Choroid plexus epithelial cell (primary cell): Measurements from ENCODE around the gene CRPPA.

Experiments used
- DNase-seq: peaks from one replicate; pipeline ENCODE4 v3.0.0-alpha.2; 2010; ENCODE audit warnings: low read depth
- H3K4me3 ChIP-seq: 2 replicates; pipeline ENCODE4 v1.5.1; 2011; ENCODE audit warnings: low read depth, mild to moderate bottlenecking, control low read depth, low read length, moderate library complexity
- TF ChIP-seq, protein P1 (sequence below): conservative IDR thresholded peaks from 2 replicates; pipeline ENCODE4 v1.5.1; 2011; ENCODE audit warnings: low read depth, mild to moderate bottlenecking, control low read depth, inconsistent platforms, low read length, moderate library complexity

The CRPPA gene

DNA sequence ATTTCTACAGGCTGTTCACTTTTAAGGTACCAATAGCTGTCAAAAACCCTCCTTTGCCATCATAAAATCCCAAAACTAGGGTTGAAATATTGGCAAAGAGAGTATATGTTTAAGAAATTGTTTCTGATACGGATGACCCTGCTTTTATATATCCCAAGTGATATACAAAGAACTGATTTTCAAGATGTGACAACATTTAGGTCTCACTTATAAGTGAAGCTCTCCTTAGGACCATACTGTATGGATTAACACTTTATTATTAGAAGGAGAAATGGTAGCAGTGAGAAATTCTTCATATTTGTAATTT lies 11.0 kb upstream of the CRPPA start:
- no peak for DNase-seq
- TF ChIP-seq, protein P1, sequence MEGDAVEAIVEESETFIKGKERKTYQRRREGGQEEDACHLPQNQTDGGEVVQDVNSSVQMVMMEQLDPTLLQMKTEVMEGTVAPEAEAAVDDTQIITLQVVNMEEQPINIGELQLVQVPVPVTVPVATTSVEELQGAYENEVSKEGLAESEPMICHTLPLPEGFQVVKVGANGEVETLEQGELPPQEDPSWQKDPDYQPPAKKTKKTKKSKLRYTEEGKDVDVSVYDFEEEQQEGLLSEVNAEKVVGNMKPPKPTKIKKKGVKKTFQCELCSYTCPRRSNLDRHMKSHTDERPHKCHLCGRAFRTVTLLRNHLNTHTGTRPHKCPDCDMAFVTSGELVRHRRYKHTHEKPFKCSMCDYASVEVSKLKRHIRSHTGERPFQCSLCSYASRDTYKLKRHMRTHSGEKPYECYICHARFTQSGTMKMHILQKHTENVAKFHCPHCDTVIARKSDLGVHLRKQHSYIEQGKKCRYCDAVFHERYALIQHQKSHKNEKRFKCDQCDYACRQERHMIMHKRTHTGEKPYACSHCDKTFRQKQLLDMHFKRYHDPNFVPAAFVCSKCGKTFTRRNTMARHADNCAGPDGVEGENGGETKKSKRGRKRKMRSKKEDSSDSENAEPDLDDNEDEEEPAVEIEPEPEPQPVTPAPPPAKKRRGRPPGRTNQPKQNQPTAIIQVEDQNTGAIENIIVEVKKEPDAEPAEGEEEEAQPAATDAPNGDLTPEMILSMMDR: no peak
- no peak overlapping the region for H3K4me3 ChIP-seq

DNA sequence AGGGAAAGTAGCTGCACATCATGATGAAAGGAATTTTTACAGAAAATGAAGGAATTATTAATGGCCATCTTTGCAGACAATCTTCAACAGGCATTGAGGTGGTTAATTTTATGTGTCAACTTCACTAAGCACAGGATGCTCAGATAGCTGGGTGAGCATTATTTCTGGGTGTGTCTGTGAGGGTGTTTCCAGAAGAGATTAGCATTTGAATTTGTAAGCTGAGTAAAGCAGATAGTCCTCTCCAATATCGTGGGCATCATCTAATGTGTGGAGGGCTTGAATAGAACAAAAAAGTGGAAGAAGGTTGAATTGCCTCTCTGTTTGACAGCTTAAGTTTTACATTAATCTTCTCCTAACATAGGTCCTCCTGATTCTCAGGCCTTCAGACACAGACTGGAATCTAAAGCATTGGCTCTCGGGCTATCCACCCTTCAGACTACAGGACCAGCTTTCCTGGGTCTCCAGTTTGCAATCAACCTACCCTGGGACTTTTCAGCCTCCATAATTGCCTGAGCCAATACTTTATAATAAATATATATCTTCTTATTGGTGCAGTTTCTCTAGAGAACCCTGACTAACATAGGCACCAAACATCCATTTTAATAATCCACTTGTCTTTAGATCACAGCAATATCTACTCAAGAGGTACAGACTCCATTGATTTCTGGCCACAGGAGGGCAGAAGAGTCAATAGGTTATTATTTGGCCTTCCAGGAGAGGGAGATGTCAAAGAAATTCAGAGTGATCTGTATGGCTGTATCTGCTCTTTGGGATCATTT lies 10.5 kb upstream of the CRPPA start:
- TF ChIP-seq, protein P1: peak; percentile 28

DNA sequence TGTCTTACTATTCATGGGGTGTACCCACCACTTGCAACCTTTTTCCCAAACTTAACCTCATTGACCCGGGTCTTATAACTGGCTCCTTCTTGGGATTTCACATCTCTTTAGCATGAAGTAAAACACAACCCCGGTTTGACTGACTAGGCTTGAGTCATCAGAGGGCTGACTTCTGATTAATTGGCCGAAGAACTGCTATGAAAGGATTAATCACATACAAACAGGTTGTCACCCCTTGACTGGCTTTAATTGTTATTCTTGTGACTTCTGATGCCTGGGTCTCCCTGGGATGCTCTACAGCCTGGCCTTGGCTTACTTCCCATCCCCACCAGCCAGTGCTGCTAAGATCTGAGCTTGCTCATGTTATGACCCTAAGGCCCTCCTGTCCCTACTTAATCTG lies 8.8 kb upstream of the CRPPA start:
- DNase-seq: no peak
- TF ChIP-seq, protein P1: no peak
- no peak overlapping the region for H3K4me3 ChIP-seq

More for the DNA sequence above, 10.5 kb upstream of the CRPPA start:
- H3K4me3 ChIP-seq: no peak overlapping the region
- peak; percentile 27 for DNase-seq

DNA sequence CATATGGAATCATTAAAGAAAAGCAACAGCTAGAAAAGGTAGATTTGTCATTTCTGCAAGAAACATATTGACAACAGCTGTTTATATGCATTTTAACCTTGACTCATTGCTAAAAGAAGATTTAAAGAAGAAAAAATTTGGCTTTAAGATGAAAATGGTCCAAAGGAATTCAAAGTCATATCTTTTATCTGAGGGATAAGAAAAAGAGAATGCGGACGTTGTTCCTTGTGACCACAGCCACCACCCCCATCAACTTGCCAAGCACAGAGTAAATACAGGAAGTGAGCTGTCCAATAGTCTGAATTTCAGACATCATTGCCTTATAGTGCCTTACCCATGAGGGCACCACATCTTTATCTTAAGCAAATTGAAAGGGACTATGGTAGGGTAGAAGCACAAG lies 7.3 kb upstream of the CRPPA start:
- TF ChIP-seq, protein P1: no peak
- no peak overlapping the region for H3K4me3 ChIP-seq
- DNase-seq: peak; percentile 60

DNA sequence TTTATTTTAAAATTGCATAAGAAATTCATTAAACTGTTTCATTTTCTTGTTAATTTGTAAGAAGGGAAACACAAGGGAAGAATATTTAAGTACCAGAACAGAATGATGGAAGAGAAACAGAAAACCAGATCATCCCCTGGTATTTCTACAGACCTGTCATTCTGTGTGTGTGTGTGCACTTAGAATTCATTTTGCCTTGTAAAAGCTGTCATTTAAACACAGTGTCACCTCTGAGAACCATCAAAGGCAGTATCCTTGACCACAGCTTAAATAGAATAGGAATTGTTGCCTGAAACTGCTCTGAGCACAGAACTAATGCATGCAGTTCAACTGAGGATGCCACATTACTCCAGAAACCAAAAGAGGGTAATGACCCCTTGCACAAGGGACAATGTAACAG lies 6.8 kb upstream of the CRPPA start:
- H3K4me3 ChIP-seq: no peak overlapping the region
- DNase-seq: no peak
- TF ChIP-seq, protein P1: no peak

DNA sequence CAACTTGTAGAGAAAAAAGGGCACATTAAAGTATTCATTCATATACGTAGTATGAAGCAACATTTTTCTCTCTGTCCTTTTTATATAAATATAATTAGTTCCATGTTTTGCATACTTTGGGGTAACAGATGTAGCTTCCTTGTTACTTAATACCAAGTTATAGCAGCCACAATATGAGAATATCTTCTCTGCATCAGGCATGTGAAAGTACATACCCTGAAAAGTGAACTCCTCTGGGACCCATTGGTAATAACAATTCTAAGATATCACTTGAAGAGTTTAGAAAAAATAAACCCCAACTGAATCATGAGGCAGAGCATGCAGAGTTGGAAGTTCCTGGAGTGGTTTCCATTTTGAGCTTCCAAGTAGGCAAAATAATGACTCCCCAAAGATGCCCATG lies 2.4 kb upstream of the CRPPA start:
- no peak for DNase-seq
- H3K4me3 ChIP-seq: no peak overlapping the region
- TF ChIP-seq, protein P1: no peak

DNA sequence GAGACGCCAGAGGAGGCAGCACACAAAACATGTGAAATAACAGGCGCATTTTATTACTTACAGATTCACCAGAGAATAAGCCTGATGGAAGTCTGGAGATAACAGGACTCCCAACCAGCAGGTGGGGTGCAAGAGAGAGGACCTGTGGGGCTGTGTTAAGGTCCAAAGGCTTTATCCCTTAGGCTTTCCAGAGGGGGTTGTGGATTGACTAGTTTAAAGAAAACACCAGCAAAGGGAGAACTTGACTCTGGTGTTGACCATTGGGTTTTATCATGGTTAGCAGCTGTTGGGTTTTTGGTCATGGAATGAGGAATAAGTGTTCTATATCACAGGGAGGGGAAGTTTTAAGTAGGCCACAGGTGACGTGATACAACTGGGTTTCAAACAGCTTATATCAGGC lies 1.6 kb upstream of the CRPPA start:
- DNase-seq: no peak
- TF ChIP-seq, protein P1: peak; percentile 6
- no peak overlapping the region for H3K4me3 ChIP-seq
